ENCODE results near the gene ODC1.
"Not testable (repeated sequence)": the region's sequence is repeated elsewhere in the genome, so short reads cannot be mapped to it uniquely, and the experiment has no call there.

The ODC1 gene

DNA sequence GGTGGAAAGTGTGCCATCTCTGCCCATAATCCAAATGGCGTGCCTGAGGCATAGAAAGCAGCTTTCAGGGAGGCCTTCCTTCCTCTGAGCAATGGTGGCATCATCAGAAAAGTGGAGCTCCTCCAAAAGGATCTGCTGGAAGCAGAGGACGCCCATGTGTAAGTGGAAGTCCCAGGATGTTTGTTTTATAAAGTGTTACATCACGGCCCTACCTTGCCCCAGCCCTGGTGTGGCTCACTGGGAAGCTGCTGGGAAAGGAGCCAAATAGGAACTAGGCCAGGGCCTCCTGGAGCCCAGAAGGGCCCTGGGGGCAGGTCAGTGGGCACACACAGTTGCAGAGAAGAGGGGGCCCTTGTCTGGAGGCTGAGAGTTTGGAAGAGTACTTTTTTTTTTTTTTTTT, 4.2 kb upstream of the ODC1 start:
- peaks cover 25% of the 10 kb centered on the region for H3K79me2 ChIP-seq (ENCODE audit: control insufficient read depth, insufficient read depth, low read length, unreplicated experiment)
- H3K4me3 ChIP-seq (ENCODE audit: low read depth, low read length) = peak overlapping the region; percentile 18; the same call in 1 of the 2 replicates
- no peak overlapping the region for H2AFZ ChIP-seq (ENCODE audit: low read length, unreplicated experiment)
- H3K27me3 ChIP-seq (ENCODE audit: insufficient read depth, low read length) = no peaks in the 10 kb centered on the region
- peaks cover 34% of the 10 kb centered on the region for H3K4me1 ChIP-seq (ENCODE audit: control insufficient read depth, insufficient read depth, low read length, unreplicated experiment)
- H3K27ac ChIP-seq (ENCODE audit: low read depth, low read length) = peak overlapping the region; percentile 84
- H3K36me3 ChIP-seq (ENCODE audit: insufficient read depth, low read length) = no peaks in the 10 kb centered on the region

DNA sequence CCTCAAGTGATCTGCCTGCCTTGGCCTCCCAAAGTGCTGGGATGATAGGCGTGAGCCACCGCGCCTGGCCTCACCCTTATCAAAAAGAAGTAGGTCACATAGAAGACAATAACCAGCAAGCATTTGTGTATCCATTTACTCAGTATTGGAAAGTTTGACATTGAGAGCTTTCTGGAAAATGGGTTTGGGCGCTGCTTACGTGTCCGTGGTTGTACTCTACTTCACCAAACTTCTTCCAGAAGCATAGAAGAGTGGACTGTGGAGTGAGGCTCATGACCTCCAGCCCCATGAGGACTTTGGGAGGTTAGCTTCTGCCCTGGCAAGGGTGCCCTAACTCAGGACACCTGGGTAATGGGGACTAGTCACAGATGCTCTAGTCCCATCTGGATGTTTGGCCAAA, 3.7 kb upstream of the ODC1 start:
- peak overlapping the region; percentile 18; the same call in 1 of the 2 replicates for H3K4me3 ChIP-seq (ENCODE audit: low read depth, low read length)
- H3K27ac ChIP-seq (ENCODE audit: low read depth, low read length) = peak overlapping the region; percentile 84
- peaks cover 30% of the 10 kb centered on the region for H3K79me2 ChIP-seq (ENCODE audit: control insufficient read depth, insufficient read depth, low read length, unreplicated experiment)
- no peak overlapping the region for H2AFZ ChIP-seq (ENCODE audit: low read length, unreplicated experiment)
- no peaks in the 10 kb centered on the region for H3K36me3 ChIP-seq (ENCODE audit: insufficient read depth, low read length)
- no peaks in the 10 kb centered on the region for H3K27me3 ChIP-seq (ENCODE audit: insufficient read depth, low read length)
- H3K4me1 ChIP-seq (ENCODE audit: control insufficient read depth, insufficient read depth, low read length, unreplicated experiment) = peaks cover 34% of the 10 kb centered on the region

DNA sequence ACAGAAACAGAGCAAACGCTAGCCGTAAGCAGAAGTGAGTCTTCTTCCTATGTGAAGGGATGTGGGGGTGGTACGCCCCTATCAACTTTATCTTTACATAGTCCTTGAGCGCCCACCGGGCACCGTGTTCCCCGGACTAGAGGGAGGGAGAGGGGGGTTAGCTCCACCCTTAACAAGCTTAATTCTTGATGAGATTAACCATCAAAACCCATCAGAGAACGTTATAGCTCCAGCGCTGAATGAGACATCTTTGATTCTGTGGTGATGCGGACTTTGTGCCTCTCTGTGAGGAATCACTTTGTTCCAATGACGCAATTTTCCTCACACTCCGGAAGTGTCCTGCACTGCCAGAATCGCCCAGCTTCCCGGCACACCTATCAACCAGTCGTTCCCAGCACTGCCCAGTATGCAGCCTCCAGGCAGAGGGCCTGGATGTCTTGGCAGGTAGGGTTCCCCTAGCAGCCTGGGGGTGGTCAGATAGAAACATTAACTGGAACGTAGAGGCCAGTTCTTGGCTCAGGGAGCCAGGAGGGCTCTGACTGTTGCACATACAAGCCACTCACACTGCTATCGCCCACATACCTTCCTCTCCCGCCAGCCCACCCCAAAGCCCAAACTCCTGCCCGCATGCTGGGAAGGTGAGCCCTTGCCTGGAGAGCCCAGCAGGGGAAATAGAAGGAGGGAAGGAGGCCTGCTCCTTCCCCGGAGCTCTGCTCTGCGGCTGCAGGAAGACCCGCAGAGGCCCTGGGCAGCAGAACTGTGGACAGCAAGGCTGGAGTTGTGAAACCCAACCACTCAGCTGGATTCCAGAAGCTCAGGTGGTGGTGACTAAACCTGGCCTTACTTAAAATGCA, 1.9 kb upstream of the ODC1 start:
- no peaks in the 10 kb centered on the region for H3K27me3 ChIP-seq (ENCODE audit: insufficient read depth, low read length)
- peaks cover 44% of the 10 kb centered on the region for H3K4me1 ChIP-seq (ENCODE audit: control insufficient read depth, insufficient read depth, low read length, unreplicated experiment)
- no peak overlapping the region for H3K27ac ChIP-seq (ENCODE audit: low read depth, low read length)
- H2AFZ ChIP-seq (ENCODE audit: low read length, unreplicated experiment) = no peak overlapping the region
- H3K79me2 ChIP-seq (ENCODE audit: control insufficient read depth, insufficient read depth, low read length, unreplicated experiment) = peaks cover 47% of the 10 kb centered on the region
- H3K36me3 ChIP-seq (ENCODE audit: insufficient read depth, low read length) = peaks cover under 1% of the 10 kb centered on the region; the same call in 1 of the 2 replicates
- peak overlapping the region; percentile 93 for H3K4me3 ChIP-seq (ENCODE audit: low read depth, low read length)

DNA sequence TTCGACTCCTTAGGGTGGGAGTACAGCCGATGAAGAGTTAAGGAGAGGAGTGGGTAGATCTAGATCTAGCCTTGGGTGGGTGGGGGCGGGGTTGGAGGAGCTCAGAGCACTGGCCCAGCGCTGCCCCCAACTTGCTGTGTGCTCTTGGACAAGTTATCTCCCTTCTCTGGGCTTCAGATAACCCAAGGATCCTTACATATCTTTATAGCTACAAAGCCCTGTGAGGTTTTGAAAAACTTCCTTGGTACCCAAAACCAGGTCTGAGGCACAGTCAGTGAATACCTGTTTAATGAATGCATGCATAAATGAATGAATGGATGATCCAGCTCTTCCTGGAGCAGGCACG, 1.3 kb upstream of the ODC1 start:
- peak overlapping the region; percentile 80 for H2AFZ ChIP-seq (ENCODE audit: low read length, unreplicated experiment)
- no peaks in the 10 kb centered on the region for H3K27me3 ChIP-seq (ENCODE audit: insufficient read depth, low read length)
- H3K4me1 ChIP-seq (ENCODE audit: control insufficient read depth, insufficient read depth, low read length, unreplicated experiment) = peaks cover 49% of the 10 kb centered on the region
- H3K27ac ChIP-seq (ENCODE audit: low read depth, low read length) = peak overlapping the region; percentile 86; the same call in 1 of the 2 replicates
- peak overlapping the region; percentile 93 for H3K4me3 ChIP-seq (ENCODE audit: low read depth, low read length)
- H3K79me2 ChIP-seq (ENCODE audit: control insufficient read depth, insufficient read depth, low read length, unreplicated experiment) = peaks cover 53% of the 10 kb centered on the region
- H3K36me3 ChIP-seq (ENCODE audit: insufficient read depth, low read length) = peaks cover 6% of the 10 kb centered on the region

DNA sequence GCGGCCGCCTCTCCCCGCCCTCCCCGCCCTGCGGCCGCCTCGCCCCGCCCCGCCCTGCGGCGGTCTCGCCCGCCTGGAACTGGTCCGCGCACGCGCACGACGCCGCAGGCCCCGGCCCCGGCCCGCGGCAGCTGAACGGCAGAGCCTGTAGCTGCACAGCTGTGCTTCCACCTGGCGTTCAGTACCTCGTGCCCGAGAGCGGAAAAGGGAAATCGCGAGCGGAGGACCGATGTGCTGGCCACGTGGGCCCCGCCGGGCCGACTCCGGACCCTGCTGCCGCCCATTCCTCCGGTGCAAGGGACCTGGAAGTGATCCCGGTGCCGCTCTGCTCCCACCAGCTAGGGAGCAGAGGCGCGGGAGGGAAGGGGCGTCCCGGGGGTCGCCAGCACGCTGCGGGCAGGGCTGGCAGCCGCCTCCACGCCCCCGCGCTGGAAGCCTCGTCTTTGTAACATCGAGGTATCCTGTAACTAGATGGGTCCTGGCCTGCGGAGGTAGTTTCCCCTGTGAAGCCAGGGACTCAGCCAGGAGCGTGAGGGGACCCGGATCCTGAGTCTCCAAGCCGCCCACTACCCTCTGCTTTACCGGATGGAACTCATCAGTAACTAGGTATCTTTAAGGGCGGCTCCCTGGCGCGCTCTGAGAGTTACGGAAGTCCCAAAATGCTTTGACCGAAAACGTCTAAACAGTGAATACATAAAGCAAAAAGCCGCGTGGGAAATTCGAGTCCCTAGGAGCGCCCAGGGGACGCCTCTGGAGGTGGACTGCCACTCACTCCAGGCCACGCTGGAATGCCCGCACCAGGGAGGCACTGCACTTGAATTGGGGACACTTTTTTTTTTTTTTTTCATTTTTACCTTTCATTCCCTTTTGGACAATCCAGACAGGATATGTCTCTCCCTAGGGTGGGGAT, 704 bp upstream of the ODC1 start:
- Histone ChIP-seq H3K4me3 (ENCODE audit: low read depth, low read length) (peak overlapping the region; percentile 93), H2AFZ (ENCODE audit: low read length, unreplicated experiment) (peak overlapping the region; percentile 80), H3K36me3 (ENCODE audit: insufficient read depth, low read length) (peaks cover 12% of the 10 kb centered on the region), H3K27ac (ENCODE audit: low read depth, low read length) (peak overlapping the region; percentile 86), H3K4me1 (ENCODE audit: control insufficient read depth, insufficient read depth, low read length, unreplicated experiment) (peaks cover 49% of the 10 kb centered on the region), H3K79me2 (ENCODE audit: control insufficient read depth, insufficient read depth, low read length, unreplicated experiment) (peaks cover 54% of the 10 kb centered on the region), H3K27me3 (ENCODE audit: insufficient read depth, low read length) (no peaks in the 10 kb centered on the region)

DNA sequence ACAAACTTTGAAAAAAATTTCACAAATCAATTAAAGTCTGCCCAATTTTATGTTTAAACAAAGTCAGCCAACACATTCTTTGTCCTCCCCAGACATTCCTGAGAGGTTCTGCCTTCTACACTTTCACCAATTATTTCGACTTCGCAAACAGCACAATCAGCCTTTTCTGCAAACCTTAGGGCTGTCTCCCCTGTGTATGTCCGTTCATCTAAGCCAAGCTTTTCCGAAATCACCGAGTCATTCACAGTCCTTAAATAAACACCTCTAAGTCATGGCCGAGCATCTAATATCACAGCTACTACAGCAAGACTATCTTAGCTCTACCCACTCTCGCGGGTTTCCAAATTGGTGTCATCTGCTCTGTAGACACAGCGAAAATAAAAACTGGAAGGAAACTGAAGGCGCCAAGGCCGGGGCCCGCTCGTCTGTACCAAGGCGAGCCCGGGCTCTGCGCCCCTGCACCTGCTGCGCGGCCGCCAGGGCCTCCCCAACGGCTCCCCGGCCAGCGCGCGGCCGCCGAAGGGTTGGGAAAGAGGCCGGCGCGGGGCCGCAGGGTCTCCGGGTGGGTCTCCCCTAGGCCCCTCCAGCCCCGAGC, 730 bp downstream of the ODC1 start:
- Histone ChIP-seq H3K4me1 (ENCODE audit: control insufficient read depth, insufficient read depth, low read length, unreplicated experiment) (peaks cover 43% of the 10 kb centered on the region), H3K79me2 (ENCODE audit: control insufficient read depth, insufficient read depth, low read length, unreplicated experiment) (peaks cover 54% of the 10 kb centered on the region), H2AFZ (ENCODE audit: low read length, unreplicated experiment) (no peak overlapping the region), H3K27ac (ENCODE audit: low read depth, low read length) (peak overlapping the region; percentile 89), H3K27me3 (ENCODE audit: insufficient read depth, low read length) (no peaks in the 10 kb centered on the region), H3K36me3 (ENCODE audit: insufficient read depth, low read length) (peaks cover 24% of the 10 kb centered on the region), H3K4me3 (ENCODE audit: low read depth, low read length) (peak overlapping the region; percentile 100)

DNA sequence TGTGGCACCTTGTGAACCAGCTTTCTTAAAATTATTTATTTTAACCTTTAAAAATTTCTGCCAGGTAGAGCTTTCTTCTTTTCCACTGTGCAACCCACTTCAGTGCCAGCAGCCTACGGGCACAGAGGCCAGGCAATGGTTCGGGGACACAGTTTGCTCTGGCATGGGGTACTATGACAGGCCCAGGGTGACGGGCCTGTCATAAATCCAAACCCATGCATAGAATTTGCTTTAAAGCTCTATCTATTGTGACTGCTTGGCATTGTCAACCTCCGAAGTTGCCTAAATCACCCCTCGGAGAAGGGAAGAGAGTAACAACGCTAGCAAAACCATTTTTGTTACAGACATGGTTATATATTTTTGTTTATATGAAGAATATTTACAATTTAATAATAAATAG, 1.5 kb downstream of the ODC1 start:
- Histone ChIP-seq H3K4me1 (ENCODE audit: control insufficient read depth, insufficient read depth, low read length, unreplicated experiment) (peaks cover 36% of the 10 kb centered on the region), H3K27ac (ENCODE audit: low read depth, low read length) (no peak overlapping the region), H3K79me2 (ENCODE audit: control insufficient read depth, insufficient read depth, low read length, unreplicated experiment) (peaks cover 54% of the 10 kb centered on the region), H3K36me3 (ENCODE audit: insufficient read depth, low read length) (peaks cover 32% of the 10 kb centered on the region), H3K4me3 (ENCODE audit: low read depth, low read length) (peak overlapping the region; percentile 100), H2AFZ (ENCODE audit: low read length, unreplicated experiment) (no peak overlapping the region), H3K27me3 (ENCODE audit: insufficient read depth, low read length) (no peaks in the 10 kb centered on the region)

DNA sequence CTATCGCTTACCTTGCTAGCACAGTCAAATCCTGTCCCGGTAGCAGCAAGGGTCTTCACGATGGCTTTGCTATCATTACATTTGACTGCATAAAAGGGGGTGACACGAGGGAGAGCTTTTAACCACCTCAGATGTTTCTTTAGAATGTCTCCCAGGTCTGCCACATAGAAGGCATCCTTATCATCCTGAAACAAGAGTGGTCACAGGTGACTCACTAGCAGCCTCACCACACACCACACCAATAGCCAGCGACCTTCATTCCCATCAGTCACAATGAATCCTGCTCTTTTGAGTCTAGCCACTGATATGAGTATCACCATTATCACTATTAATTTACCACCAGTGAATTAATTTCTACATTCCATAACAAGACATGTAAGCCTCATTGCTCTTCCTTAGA, 3.7 kb downstream of the ODC1 start:
- Histone ChIP-seq H3K79me2 (ENCODE audit: control insufficient read depth, insufficient read depth, low read length, unreplicated experiment) (peaks cover 42% of the 10 kb centered on the region), H3K4me3 (ENCODE audit: low read depth, low read length) (no peak overlapping the region), H3K4me1 (ENCODE audit: control insufficient read depth, insufficient read depth, low read length, unreplicated experiment) (peaks cover 16% of the 10 kb centered on the region), H2AFZ (ENCODE audit: low read length, unreplicated experiment) (no peak overlapping the region), H3K27ac (ENCODE audit: low read depth, low read length) (no peak overlapping the region), H3K27me3 (ENCODE audit: insufficient read depth, low read length) (no peaks in the 10 kb centered on the region), H3K36me3 (ENCODE audit: insufficient read depth, low read length) (peaks cover 37% of the 10 kb centered on the region)

DNA sequence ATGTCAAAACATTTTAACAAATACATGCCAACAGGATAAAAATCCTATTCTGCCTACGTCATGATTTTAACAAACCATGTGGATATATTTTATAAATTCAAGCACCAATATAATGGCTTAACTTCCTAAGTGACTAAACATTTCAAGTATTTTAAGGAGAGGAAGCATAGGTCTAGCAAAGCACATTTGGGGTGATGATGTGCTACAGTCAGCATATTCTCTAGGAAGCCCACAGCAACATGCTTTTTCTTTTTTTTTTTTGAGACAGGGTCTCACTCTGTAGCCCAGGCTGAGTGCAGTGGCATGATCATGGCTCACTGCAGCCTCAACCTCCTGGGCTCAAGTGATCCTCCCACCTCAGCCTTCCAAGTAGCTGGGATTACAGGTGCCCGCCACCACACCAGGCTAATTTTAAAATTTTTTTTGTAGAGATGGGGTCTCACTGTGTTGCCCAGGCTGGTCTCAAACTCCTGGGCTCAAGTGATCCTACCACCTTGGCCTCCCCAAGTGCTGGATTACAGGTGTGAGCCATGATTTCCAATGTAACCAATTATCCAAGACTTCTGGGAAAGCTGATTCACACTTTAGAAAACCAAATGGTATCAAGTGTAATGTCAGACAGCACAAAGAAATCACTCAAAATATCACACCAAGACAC, 5.5 kb downstream of the ODC1 start:
- not testable (repeated sequence) for H3K27ac ChIP-seq (ENCODE audit: low read depth, low read length); H3K27me3 ChIP-seq (ENCODE audit: insufficient read depth, low read length); H2AFZ ChIP-seq (ENCODE audit: low read length, unreplicated experiment); H3K4me3 ChIP-seq (ENCODE audit: low read depth, low read length)
- peaks cover 15% of the 10 kb centered on the region for H3K4me1 ChIP-seq (ENCODE audit: control insufficient read depth, insufficient read depth, low read length, unreplicated experiment)
- H3K79me2 ChIP-seq (ENCODE audit: control insufficient read depth, insufficient read depth, low read length, unreplicated experiment) = peaks cover 32% of the 10 kb centered on the region
- peaks cover 37% of the 10 kb centered on the region for H3K36me3 ChIP-seq (ENCODE audit: insufficient read depth, low read length)

DNA sequence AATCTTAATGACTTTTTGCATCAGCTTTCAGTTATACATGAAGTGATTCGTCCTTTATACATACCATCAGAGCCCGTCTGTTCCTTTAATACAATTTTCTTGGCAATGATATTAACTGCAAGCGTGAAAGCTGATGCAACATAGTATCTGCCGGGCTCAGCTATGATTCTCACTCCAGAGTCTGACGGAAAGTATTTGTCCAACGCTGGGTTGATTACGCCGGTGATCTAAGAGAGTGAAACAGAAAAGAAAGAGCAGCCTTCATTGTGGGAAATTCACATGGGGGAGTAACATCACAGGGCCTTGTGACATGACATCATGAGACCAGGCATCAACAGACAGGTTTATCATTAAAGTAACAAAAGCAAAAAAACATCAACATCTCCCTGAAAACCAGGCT, 6.2 kb downstream of the ODC1 start:
- Histone ChIP-seq H3K79me2 (ENCODE audit: control insufficient read depth, insufficient read depth, low read length, unreplicated experiment) (peaks cover 25% of the 10 kb centered on the region), H3K27ac (ENCODE audit: low read depth, low read length) (no peak overlapping the region), H3K4me1 (ENCODE audit: control insufficient read depth, insufficient read depth, low read length, unreplicated experiment) (peaks cover 15% of the 10 kb centered on the region), H3K27me3 (ENCODE audit: insufficient read depth, low read length) (no peaks in the 10 kb centered on the region), H2AFZ (ENCODE audit: low read length, unreplicated experiment) (no peak overlapping the region), H3K36me3 (ENCODE audit: insufficient read depth, low read length) (peaks cover 37% of the 10 kb centered on the region), H3K4me3 (ENCODE audit: low read depth, low read length) (no peak overlapping the region)

Data from ACC112 (cell line).